ENCODE measurements around the gene STX8.
A peak's percentile ranks its signal among the peaks of the same experiment; 100 is the strongest.

Gene STX8

GRCh38 chr17:9208381-9209105, 367.1 kb downstream of the STX8 start:
- no peak for DNase-seq (ENCODE audit: low read depth)

DNA sequence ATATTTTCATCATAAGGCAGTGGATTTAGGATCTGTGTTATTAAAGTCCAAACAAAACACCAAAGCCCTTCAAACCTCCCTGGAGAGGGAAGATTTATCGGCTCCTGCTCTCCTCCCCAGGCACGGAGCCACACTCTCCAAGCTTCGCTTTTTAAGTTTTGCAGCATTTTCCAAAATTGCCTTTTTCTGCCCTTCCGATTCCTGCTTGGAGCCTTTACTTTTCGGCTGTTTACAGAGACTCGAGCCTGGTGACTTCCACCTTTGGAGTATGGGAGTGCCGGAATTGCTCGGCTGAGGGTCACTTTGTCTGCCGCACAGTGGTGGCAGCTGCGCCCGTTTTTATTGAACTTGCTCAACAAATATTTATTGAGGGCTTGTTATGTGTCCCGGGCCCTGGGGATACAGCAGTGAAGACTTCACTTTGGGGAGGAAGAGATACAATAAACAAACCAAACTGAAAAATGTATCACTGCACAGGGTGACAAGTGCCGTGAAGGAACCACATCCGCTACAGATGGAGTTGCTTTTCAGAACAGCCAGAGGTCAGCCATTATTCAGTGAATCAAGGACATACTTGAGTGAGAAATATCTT, 368.8 kb downstream of the STX8 start:
- no peak for DNase-seq (ENCODE audit: low read depth)

DNA sequence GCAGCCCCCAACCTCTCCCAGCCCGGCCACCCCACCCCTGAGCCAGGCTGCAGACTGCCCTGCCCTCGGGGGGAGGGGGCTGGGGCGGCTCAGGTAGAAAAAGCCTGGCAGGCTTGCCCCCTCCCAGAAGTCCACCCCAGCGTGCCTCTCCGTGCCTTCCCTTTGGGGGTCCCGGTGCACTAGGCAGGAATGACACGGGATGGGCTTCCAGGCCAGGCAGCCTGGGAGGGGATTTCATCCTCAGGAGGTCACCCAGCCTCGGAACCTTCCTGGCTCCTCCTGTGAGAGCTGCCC, 369.3 kb downstream of the STX8 start:
- no peak for DNase-seq (ENCODE audit: low read depth)

GRCh38 chr17:9205520-9206409, 369.9 kb downstream of the STX8 start:
- no peak for DNase-seq (ENCODE audit: low read depth)

DNA sequence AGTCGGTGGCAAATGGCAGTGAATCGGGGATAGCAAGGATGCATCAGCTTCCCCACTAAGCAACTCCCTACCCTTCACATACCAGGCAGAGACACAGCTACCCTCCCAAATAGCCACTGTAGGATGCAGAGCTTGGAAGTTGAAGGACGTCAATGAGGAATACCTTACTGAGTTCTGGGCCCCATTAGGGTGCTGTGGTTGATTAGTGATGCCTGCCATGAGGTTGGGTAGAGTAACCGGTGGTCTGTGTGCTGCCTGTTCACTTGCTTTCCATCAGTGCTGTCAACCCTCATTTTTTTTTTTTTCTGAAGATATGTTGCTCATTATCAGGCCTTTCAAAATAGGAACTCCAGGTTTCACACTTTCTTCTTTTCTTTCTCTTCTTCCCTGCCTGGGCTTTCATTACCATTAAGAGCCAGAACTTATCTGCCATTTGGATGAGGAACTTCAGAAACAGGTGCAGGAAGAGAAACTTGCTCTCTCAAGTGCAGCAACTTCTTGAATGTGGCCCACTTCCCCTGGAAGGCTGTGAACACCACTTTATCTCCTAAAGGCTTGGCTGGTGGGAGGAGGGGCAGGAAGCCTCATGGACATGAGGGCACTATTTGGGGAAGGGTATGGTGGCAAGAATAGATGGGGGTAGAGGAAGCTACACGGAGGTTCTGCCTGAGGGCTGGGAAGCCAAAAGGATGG, 370.8 kb downstream of the STX8 start:
- DNase-seq (ENCODE audit: low read depth) = no peak

DNA sequence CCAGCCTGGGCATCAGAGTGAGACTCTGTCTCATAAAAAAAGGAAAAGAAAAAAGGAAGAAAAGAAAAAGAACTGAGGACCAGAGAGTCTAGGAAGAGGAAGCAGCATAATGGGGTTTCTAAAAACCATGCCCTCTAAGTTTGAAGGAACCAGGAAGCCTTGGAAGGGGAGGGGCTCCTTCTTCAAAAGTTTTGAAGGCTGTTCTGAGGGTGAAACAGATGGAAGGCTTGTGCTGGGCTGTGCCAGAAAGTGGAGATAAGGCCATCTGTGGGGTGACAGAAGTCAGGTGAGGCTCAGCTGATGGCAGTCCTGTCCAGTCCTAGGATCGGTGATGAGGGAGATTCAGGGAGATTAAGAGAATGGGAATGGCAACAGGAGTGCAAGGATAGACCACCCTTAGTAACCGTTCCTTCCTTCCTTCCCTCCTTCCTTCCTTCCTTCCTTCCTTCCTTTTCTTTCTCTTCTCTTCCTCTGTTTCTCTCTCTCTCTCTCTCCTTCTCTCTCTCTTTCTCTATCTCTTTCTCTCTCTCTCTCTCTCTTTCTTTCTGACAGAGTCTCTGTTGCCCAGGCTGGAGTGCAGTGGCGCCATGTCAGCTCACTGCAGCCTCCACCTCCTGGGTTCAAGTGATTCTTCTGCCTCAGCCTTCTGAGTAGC, 371.7 kb downstream of the STX8 start:
- no peak for DNase-seq (ENCODE audit: low read depth)

GRCh38 chr17:9202532-9202931, 373.1 kb downstream of the STX8 start:
- peak; percentile 20 for DNase-seq (ENCODE audit: low read depth)

DNA sequence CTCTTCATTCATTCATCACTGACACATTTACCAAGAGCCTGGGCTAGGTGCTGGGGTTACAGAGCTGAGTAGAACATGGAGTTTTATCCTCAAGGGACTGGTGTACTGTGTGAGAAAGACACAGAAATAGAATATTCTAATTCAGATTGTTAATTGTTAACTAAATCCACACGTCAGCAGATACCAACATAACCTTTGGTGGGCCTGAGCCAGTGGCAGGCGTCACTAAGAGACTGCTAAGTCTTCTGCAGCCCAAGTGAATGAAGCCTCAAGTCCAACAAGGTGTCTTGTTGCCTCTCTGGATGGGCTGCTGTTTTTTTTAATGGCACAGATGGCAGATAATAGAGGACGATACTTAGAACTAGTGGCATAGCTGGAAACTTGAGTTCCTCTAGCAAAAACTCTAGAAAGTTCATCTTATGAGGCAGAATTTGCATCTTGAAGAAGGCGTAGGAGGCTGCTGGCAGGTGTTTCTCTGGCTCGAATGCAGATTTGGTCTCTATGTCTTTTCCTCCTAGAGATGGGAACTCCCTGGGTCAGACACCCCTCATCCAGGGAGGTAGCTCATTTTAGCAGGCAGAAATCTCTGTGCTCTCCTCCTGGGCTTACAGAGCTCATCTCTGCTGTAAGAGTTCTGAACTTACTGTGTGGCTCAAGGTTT, 374.8 kb downstream of the STX8 start:
- DNase-seq (ENCODE audit: low read depth) = no peak
